ENCODE data around the gene MYBPC3. TPM values are rescaled to one million over a fixed set of nuclear protein-coding genes. Genes with fewer than 3 reads are reported as not detected.

Gene MYBPC3
- polyA plus RNA-seq (ENCODE audit: insufficient read length in 4 of 4) = under 1 TPM in 3 of 4 donors, not detected in 1; 0.05 to 0.14 (median 0.08) TPM

DNA sequence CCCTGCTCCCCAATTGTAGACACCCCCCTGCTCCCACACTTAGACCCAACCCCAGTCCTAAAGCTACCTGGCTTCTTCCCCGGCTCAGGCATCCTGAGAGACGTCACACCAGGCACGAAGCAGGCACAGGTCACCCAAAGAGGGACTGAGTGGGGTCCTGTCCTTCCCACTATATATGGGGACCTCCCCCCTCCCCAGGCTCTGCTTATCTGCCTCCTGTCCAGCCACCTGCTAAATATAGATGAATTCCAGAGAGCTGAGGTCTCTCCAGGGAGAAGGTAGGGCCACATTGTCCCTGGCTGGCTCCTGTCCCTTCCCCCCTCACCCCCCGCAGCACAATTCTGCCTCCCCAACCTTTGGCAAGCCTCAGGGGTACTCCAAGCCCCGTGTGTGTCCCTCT is at the start of gene MYBPC3:
TSS of gene MYBPC3 (minus strand) at position 147 of the 400 bp plus-strand sequence. CDS start at position 92, 55 bp downstream.
- no peak for DNase-seq (ENCODE audit: low read depth in 4 of 4, low spot score in 2 of 4)

DNA sequence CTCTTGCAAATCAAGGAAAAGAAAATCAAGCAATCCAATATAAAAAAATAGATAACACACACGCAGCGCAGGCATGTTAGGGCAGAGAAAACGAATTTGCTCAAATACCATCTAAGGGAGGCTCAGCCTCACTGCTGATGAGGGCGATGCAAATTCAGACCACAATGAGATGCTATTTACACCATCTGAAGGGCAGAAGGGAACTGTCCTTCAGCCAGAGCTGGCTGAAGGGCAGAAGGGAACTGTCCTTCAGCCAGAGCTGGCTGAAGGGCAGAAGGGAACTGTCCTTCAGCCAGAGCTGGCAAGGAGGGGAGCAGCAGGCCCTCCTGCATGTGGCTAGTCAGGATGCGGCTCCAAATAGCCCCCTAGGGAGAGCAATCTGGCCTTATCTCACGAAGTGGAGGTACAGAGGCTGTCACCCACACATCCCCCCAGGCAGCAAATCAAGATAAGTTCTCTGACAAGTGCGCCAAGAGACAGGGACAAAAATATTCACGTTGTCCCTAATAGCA is 48.3 kb upstream of the MYBPC3 start:
- no peak for DNase-seq (ENCODE audit: low read depth in 4 of 4, low spot score in 2 of 4)

DNA sequence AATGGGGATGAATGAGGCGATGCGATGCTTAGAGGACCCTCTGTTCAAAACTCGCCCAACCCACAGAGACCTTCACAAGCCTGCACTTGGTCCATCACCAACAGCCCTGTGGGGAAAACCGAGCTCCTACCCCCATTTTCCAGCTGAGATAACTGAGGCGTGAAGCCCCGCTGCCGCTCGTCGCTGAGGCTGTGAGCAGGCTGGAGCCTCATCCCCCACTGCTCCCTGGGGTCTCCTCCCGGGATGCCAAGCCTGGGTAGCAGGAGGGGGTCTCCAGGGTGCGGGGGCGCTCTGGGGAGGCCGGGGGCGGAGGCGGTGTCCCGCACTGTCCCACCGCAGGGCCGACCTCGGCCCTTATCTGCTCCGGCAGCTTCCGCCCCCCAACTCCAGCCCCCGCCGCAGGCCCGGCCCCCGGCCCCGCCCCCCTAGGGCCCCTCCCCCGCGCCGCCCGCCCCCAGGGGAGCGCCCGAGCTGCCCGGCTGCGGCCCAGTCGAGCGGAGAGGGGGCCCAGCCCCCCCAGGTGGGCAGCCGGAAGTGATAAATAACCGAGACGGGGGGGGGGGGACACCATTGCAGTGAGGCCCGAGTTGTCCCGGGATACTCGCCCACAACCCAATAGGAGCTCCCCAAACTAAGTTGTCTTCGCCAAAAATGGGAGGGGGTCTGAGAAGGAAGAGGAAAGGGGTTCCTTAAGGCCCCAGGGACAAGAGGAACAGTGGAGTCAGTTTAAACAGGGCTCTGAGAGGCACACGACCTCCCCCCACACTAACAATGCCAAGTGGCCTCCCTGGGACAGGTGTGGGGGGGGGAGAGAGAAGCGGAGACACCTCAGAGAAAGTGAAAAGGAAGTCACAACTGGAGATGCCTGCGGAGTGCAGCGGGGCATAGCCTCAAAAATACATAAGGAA is 47.6 kb upstream of the MYBPC3 start:
- DNase-seq (ENCODE audit: low read depth in 4 of 4, low spot score in 2 of 4) = peak in 1 of 4 donors; percentile 32

DNA sequence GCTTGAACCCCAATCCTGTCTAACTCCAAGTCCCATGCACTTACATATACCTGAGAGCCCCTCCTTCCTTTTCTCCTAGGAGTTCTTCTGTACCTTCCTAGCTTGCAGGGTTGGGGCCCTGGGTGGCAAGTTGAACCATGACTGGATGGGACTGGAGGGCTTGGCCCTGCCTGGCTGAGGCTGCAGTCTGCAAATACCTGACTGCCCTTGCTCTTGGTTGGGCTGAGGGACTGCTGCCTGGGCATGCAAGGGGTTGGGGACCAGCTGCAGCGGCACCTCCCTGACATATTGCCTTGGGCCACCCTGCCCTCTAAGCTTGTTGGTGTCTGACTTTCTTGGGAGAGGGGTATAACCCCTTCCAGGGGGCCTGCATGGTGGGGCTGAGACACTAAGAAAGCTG is 46.0 kb upstream of the MYBPC3 start:
- no peak for DNase-seq (ENCODE audit: low read depth in 4 of 4, low spot score in 2 of 4)

DNA sequence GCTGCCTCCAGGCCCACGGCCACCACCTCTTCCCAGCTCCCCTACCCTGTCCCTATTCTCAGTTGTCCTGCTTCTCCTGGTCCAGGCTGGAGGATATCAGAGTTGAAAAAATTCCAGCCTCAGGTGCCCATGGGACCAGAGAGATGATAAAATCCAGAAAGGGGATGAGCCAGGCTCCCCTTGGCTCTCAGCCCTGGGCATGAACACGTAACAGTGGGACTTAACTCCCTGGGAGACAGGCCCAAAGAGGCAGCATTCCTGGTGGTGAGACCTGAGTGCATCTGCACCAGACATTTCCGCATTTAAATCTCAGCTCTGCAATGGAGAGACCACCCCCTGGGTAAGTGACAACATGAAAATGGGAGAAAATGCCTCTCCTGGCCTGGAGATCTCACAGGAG is 45.5 kb upstream of the MYBPC3 start:
- no peak for DNase-seq (ENCODE audit: low read depth in 4 of 4, low spot score in 2 of 4)

DNA sequence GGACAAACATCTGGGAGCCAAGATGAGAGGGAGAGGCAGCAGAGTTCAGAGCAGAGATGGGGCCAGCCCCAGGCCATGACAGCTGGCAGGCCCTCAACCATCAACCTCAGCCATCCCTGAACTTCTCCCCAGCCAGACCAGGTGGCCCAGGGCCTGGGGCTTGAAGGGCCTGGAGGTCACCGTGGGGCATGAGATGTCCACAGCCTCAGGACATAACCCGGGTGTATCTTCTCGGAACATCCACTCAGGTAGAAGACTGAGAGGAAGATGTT is 43.5 kb upstream of the MYBPC3 start:
- no peak for DNase-seq (ENCODE audit: low read depth in 4 of 4, low spot score in 2 of 4)

DNA sequence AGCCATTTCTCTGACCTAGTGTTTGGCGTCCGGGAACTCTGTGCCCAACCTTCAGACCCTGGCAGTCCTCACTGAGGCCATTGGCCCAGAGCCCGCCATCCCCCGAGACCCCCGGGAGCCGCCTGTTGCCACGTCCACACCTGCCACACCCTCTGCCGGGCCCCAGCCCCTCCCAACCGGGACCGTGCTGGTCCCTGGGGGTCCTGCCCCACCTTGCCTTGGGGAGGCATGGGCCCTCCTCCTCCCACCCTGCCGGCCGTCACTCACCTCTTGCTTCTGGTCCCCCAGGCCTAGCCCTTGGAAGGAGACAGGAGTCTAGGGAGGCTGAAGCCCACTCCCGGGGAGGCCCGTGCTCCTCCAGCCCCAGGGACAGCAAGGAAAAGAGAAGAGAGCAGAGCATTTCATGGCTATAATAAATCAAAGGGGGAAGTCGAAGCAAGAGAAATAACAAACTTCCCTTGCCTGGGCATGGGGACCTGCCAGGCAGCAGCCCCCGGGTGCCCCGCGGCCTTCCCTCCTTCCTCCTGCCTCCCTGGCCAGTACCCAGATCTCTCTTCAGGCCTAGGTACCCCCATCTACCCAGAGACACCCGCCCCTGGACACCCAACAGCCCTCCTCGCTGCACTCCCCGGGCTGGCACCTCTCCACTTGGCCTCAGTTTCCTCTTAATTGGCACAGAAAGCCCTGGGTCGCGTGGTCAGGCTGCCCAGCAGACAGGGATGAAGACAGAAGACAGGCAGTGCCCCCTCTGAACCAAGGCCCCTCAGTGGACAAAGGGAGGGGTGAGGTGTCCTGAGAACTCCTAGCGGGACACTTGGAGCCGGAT is 42.9 kb upstream of the MYBPC3 start:
- DNase-seq (ENCODE audit: low read depth in 4 of 4, low spot score in 2 of 4) = no peak

DNA sequence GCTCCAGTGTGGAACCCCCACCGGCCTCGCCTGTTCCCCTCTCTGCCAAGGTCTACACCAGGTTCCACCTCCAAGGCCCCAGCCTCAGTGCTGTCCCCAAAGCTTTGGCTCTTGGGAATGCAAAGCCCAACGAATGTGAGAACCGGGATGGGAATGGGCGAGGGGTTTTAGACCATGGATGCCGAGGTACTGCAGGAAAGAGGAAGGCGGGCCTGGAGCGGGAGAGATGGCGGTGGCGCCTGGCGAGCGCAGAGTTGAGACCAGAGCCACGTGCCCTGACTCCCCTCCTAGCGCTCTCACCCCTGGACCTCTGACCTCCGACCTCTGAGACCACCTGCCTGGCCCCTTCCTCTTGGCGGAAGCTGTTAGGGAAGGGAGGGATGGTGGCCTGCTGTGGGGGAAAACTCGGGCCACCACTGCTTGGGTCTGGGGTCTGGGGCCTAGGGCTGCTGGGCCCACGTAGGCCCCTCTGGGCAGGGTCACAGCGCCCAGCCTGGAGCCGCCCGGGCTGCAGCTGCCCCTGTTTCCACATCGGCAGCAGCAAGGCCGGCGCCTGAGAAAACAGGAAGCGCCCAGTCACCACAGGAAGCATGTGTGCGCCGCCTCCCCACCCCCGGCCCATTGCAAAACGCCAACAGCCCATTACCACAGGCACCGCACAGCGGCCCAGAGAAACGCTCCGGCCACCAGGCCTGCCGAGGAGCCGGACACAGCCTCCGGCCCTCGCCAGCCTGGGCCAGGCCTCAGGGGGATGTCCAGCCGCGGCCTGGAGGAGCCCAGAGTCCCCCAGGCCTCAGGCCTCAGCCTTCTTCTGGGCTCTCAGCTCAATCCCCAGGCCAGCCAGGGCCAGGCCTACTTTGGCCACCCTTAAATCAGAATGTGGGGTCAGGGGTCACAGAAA is 42.1 kb upstream of the MYBPC3 start:
- DNase-seq (ENCODE audit: low read depth in 4 of 4, low spot score in 2 of 4) = no peak

DNA sequence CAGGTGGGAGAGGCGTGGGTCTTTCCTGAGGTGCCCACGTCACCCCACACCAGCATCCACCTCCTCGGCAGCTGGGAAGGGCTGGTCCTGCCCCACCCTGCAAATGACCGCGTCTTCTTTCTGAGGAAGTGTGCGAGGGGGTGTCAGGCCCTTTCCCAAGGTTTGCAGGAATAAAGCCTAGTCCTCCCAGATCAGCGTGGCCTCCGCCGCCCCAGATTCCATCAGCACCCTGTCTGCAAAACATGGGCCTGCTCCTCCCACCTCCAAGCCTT is 41.5 kb upstream of the MYBPC3 start:
- no peak for DNase-seq (ENCODE audit: low read depth in 4 of 4, low spot score in 2 of 4)

DNA sequence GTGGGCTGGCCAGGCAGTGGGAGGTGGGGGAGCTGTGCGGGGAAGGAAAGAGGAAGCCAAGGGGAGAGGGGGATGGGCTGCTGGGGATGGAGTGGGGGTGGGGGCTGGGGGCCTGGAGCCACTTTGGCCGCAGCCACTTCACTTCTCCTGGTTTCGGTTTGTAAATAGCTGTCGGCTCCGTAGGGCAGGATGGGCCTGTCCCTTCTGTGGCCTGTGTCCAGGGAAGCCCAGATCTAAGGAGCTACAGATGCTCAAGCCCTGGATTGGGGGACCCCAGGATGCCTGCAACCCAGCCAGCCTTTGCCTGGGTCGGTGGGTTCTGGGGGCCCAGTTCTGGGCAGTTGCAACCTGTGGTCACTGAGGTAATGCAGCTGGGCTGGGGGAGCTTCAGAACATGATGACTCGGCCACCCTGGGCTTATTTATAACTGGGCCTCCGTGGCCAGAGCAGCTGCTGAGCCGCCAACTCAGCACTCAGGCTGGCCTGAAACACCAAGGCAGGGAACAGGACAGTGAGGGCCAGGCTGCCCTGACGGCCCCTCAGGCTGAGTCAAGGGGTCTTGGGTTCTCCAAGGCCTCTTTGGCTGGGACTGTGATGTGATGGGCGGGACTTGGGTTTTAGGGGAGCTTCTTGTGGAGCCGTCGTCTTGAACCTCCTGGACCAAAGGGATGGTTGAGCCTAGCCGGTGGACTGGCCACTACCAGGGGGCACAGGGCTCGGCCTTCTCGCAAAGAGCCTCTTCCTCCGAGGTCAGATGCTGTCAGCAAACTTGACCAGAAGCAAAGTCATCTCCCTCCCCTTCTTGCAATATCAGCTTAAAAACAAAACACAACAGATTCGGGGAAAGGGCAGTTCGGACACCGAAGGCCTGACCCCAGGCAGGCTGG is 40.9 kb upstream of the MYBPC3 start:
- DNase-seq (ENCODE audit: low read depth in 4 of 4, low spot score in 2 of 4) = no peak

DNA sequence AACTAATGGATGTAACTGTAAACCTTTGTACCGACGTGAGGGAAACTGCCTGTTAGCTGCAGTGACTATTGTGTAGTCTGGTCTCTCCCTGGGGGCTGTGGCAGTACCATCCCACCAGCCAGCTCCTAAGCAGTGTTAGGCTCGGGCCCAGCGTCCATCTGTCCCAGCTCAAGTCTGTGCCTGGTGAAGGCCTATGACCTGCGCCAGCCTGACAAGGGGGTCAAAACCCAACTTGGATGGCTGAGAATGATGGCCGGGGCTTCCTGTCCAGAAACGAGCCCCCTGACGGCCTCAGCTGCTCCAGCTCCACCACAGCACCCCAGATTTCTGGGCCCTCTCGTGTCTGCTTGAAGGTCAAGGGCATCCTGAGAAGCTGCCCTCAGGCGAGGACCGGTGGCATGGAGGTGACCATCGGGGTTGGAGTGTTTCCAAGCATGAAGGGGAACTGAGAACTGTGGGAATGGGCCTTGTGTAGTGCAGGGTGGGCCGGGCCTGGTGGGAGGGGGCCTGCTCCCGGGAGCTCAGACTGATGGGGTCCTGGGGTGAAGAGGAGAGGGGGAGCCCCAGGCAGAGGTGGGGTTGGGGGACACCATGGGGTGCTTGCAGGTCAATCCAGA is 40.2 kb upstream of the MYBPC3 start:
- no peak for DNase-seq (ENCODE audit: low read depth in 4 of 4, low spot score in 2 of 4)

DNA sequence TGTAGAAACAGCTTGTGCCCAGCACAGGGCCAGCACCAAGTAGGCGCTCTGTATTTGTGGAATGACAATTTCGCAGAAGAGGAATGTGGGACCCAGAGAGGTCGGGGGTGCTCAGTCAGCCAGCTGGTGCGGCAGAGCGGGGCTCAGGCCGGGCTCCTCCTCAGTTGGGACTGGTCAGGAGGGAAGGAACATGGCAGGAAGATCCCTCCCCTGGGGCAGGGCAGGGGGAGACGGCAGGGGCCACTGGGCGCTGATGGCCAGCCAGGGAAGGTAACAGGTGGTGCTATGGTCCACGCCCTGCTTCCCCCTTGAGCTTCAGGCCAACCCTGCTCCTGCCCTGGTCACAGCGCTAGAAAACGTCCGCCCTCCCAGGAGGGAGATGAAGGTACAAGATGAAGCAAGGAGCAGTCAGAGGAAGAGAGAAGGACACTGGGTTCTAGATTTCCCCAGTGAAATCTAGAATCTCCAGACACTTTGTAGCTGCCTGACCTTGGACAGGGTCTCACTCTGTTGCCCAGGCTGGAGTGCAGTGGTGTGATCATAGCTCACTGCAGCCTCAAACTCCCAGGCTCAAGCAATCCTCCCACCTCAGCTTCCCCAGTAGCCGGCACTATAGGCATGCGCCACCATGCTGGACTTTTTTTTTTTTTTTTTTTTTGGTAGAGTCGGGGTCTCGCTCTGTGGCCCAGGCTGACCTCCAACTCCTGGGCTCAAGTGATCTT is 39.4 kb upstream of the MYBPC3 start:
- DNase-seq (ENCODE audit: low read depth in 4 of 4, low spot score in 2 of 4) = no peak

DNA sequence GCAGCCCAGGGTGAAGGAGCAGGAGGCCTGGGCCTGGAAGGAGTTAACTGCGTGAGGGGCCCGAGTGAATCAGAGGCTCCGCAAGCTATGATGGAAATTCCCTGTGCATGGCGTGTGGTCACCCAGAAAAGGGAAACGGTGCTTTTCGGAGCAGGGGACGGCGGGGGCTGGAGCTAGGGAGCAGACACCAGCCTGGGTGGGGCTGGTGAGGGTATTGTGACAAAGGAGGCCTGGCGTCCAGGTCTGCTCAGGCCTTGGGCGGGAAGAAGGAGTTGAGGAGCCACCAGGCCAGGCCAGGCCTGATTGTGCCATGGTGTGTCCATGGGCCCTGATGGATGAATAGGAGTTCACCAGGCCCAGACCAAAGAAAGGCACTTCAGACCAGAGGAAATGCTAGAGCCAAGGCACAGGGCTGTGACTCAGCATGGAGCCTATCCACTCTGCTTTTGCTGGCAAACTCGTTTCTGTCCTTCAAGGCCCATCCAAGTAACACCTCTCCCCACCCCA is 38.6 kb upstream of the MYBPC3 start:
- DNase-seq (ENCODE audit: low read depth in 4 of 4, low spot score in 2 of 4) = no peak

DNA sequence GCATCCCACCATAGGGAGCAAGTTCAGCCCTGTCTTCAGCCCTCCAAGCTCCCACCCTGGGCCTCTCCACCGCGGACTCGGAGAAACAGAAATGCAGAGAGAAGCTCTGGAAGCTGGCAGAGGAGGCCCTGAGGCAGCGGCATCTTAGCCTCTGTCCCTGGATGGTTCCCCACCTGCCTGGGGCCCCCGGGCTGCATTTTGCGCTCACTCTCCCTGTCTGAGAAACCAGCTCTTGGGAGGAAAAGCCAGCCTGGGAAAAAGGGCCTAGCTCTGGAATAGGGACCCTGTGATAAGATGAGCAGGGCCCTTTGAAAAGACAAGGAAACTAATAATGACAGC is 37.9 kb upstream of the MYBPC3 start:
- DNase-seq (ENCODE audit: low read depth in 4 of 4, low spot score in 2 of 4) = no peak

DNA sequence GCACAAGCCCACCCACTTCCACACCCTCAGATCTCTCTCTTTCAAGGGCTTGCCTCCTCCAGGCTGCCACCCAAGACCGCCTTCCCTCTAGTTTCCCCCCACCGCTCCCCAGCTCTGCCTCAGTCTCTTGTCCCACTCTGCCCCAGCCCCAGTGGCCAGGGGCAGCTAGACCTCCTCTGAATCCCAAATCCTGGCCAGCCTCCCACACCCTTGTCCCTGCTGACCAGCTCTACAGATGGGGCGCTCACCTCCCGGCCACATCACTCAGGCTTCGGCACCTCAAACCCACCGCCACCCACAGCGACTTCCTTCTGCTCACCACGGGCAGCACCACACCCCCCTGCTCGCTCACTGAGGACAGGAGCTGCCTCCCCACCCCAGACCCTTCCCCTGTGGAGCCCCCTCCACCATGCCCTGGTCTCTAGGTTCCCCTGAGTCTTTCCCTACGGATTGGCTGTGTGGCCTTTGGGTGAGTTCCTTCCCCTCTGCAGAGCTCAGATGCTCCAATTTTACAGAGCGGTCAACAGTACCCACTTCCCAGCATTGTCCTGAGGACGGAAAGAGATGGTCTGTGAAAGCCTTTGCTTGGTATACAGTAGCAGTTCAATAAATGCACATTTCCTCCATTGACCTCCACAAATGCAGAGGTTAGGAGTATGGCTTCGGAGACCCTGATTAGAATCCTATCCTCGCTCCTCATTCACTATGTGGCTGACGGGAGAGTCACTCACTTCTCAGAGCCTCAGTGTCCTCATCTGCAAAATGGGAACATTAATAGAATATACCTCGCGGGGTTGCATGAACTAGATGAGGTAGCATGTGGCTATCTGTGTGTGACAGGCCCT is 37.3 kb upstream of the MYBPC3 start:
- no peak for DNase-seq (ENCODE audit: low read depth in 4 of 4, low spot score in 2 of 4)

DNA sequence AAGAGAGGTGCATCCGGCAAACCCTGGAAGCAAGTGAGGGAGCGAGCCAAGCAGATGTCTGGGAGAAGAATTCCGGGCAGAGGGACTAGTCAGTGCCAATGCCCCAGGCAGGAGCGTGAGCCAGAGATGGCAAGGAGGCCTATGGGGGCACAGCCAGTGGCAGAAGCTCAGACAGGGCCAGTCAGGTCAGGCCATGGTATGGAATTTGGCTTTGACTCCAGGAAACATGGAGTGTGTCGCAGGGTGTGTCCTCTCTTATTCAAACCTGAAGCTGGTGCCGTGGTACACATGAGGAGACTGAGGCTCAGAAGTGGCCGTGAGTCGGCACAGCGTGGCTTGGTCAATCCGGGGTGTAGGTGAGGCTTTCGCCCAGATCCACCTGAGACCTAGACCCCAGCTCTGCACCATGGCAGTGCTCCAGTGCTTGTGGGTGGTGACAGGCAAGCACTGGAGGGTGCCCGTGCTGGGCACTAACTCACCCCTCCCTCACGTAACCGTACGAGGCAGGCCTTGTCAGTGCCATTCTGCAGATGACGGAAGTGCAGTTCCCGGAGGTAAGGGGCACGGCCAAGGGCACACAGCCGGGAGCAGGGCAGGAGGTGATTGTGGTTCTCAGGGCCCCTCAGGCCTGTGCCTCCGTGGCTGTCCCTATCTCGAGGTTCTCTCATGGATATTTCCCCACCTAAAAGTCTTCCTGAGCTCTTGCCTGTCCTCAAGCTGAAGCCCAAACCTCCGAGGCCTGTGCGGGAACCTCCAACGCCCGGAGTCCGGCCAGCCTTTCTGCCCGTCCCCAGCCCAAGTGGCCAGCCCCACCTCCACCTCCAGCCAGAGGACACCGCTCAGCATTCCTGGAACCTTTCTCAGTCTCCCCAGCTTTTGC is 36.4 kb upstream of the MYBPC3 start:
- DNase-seq (ENCODE audit: low read depth in 4 of 4, low spot score in 2 of 4) = no peak

Data from left renal cortex interstitium (tissue), 4 donors.